ENCODE data around the gene KCNAB1.
"Not testable (repeated sequence)": the region's sequence is repeated elsewhere in the genome, so short reads cannot be mapped to it uniquely, and the experiment has no call there.

Gene KCNAB1

GRCh38 chr3:156120528-156121251 is at the start of gene KCNAB1:
Gene KCNAB1, plus strand, starts transcription at chr3:156120578.
- in situ Hi-C loops (cut with MboI; ENCODE audit: low sequenced_read_pairs) = no loop called here

- in situ Hi-C loops (cut with MboI; ENCODE audit: low sequenced_read_pairs) = no loop called here
Measured at GRCh38 chr3:156071031-156071430, 49.3 kb upstream of the KCNAB1 start.

GRCh38 chr3:156072950-156073657 is 47.3 kb upstream of the KCNAB1 start:
- in situ Hi-C loops (cut with MboI; ENCODE audit: low sequenced_read_pairs) = not testable (repeated sequence)

- in situ Hi-C loops (cut with MboI; ENCODE audit: low sequenced_read_pairs) = no loop called here
Measured at GRCh38 chr3:156090126-156090525, 30.3 kb upstream of the KCNAB1 start.

DNA sequence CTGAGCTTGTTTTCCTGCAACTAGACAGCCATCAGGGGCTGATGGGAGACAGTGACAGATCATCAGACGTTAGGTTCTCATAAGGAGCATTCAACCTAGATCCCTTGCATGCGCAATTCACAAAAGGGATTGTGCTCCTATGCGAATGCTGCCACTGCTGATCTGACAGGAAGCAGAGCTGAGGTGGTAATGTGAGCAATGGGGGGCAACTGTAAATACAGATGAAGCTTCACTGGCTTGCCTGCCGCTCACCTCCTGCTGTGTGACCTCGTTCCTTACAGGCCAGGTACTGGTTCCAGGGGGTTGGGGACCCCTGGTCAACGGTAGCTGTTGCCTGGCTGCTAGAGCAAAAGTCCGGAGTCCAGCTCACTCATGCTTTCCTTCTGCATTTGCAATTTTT is 26.4 kb upstream of the KCNAB1 start:
- in situ Hi-C loops (cut with MboI; ENCODE audit: low sequenced_read_pairs) = no loop called here

GRCh38 chr3:156094391-156094790 is 26.0 kb upstream of the KCNAB1 start:
- in situ Hi-C loops (cut with MboI; ENCODE audit: low sequenced_read_pairs) = no loop called here

DNA sequence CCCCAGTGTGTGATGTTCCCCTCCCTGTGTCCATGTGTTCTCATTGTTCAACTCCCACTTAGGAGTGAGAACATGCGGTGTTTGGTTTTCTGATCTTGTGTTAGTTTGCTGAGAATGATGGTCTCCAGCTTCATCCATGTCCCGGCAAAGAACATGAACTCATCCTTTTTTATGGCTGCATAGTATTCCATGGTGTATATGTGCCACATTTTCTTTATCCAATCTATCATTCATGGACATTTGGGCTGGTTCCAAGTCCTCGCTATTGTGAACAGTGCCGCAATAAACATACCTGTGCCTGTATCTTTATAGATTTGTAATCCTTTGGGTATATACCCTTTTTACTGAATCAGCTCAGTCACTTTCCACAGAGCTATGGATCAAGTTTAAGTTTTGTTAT is 24.7 kb upstream of the KCNAB1 start:
- in situ Hi-C loops (cut with MboI; ENCODE audit: low sequenced_read_pairs) = not testable (repeated sequence)

DNA sequence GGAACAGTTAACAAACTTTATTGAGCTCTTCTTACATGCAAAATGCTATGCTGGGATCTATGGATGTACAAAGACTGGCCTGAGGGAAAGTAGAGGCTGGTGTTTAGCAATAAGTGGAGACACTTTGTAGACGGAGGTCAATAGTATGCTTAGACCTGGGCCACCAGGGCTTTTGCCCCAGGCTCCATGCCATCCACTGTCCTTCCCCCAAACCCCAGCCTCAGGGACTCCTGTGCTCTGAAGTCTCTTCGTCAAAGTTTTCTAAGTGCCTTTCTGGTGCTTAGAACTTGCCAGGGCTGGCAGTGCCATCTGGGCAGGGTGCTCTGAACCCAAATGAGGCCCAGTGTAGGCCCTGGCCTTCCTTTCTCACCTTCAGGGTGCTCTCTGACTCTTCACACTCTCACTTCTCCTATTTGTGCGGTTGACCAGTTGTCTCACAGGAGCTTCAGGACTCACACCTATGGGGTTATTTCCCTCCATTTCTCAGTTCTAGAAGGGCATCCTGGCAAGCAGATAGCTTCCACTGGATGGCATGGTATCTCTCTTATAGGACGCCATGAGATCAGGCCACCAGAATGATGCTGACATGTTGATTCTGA is 21.8 kb upstream of the KCNAB1 start:
- in situ Hi-C loops (cut with MboI; ENCODE audit: low sequenced_read_pairs) = no loop called here

GRCh38 chr3:156099348-156099747 is 21.0 kb upstream of the KCNAB1 start:
- in situ Hi-C loops (cut with MboI; ENCODE audit: low sequenced_read_pairs) = not testable (repeated sequence)

DNA sequence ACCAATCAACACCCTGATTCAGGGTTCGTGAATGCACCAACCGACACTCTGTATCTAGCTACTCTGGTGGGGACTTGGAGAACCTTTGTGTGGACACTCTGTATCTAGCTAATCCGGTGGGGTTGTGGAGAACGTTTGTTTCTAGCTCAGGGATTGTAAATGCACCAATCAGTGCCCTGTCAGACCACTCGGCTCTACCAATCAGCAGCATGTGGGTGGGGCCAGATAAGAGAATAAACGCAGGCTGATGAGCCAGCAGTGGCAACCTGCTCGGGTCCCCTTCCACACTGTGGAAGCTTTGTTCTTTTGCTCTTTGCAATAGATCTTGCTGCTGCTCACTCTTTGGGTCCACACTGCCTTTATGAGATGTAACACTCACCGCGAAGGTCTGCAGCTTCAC is 20.4 kb upstream of the KCNAB1 start:
- in situ Hi-C loops (cut with MboI; ENCODE audit: low sequenced_read_pairs) = not testable (repeated sequence)

DNA sequence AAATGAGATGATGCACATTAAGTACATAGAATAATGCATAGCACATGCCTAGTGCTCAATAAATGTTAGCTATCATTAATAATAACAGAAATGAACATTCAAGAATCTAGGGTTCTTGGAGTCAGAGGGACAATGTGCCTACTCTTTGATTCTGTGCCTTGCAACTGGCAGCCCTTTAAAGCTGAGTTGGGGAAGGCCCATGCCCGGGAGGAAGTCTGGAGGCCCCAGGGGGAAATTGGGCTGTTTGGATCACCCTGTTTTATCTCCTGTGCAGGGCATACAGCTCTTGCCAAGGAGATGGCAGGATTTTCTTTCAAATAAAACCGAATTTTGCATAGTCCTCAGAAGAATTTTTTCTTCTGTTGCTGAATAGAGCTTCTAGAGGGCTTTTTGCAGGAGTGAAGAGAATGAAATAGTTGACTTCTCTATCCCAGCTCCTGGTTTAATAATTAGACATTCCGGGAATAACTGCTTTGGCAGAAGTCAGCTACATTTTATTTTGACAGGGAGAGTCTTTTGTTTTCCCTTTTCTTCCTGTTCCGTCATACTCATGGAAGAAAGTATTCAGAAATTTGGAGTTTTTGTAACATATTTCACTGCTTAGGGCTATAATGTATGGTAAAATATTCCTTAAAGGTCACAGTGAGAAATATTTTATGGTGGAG is 18.0 kb upstream of the KCNAB1 start:
- in situ Hi-C loops (cut with MboI; ENCODE audit: low sequenced_read_pairs) = no loop called here

DNA sequence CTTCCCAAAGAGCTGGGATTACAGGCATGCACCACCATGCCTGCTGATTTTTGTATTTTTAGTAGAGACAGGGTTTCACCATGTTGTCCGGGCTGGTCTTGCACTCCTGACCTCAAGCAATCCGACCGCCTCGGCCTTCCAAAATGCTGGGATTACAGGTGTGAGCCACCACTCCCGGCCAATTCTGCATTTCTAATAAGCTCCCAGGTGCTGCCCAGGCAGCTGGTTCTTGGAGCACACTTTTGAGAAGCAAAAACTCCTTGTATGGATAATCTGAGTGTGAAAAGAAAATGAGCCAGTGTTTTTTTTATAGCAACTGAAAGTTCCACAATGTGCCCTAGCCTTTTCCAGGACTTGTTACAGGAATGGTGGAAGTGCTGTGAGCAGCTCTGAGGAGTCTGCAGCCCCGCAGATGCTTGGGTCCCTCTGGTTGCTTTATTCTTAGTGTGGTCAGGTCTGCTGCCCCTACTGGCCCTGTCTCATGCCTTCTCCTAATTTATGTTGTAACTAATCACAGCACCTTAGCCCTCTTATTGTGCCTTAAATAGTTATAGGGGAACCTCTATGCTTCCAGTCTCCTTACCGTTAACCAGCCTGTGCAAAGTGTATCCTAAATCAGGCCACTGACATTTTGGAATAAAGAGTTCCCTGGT is 13.5 kb upstream of the KCNAB1 start:
- in situ Hi-C loops (cut with MboI; ENCODE audit: low sequenced_read_pairs) = no loop called here

DNA sequence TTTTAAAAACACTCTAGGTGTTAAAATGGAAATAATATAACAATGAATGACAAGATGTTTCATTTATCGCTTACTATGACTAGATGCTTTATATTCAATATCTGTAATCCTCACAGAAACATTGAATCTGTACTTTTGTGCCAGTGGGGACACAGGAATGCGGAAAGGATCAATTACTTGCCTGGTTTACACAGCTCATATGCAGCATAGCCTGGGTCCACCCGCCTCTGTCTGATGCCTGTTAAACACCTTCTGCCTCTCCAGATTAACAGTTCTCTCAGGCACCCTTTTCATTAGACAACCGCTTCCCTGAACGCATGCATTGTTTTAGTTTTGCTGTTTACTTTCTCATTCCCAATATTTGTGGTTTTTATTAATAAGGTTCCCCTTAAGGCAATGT is 12.9 kb upstream of the KCNAB1 start:
- in situ Hi-C loops (cut with MboI; ENCODE audit: low sequenced_read_pairs) = no loop called here

- in situ Hi-C loops (cut with MboI; ENCODE audit: low sequenced_read_pairs) = no loop called here
Measured at GRCh38 chr3:156108616-156109015, 11.8 kb upstream of the KCNAB1 start.

DNA sequence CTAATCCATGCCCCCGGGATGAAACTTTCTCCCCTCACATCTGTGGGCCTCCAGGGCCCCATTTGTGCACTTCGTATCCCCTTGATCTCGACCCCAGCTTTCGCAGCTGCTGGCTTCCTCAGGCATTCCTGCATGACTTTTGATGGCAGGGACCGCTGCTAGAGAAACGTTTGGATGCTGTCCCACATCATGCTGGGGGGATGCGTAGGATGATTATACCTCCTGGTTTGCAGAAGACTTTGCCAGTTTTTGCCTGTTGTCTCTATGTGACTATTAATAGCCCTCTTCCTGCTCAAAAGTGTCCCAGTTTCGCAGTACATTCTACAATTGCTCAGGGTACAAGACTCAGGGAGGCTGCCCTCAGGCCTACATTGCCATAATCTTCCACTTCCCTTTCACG is 10.4 kb upstream of the KCNAB1 start:
- in situ Hi-C loops (cut with MboI; ENCODE audit: low sequenced_read_pairs) = no loop called here

DNA sequence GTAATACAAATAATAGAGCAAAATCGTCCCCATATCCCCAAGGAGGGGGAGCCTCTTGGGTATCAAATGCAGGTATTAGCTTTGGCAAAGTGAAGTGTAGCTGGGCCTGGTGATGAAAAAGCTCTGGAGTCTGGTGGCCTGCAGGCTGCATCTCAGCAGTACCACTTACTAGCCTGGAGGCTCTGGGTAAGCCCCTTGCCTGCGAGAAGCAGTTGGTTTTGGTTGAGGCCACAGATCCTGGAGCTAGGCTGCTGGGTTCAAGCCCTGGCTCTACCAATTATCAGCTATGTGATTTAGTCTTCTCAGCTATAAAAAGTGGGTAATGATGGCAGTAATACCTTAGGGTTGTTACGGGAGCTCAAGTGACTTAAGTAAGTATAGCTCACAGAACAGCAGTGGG is 6.1 kb downstream of the KCNAB1 start:
- in situ Hi-C loops (cut with MboI; ENCODE audit: low sequenced_read_pairs) = no loop called here

GRCh38 chr3:156131241-156131640 is 10.9 kb downstream of the KCNAB1 start:
- in situ Hi-C loops (cut with MboI; ENCODE audit: low sequenced_read_pairs) = no loop called here

- in situ Hi-C loops (cut with MboI; ENCODE audit: low sequenced_read_pairs) = no loop called here
Measured at GRCh38 chr3:156131799-156132198, 11.4 kb downstream of the KCNAB1 start.

- in situ Hi-C loops (cut with MboI; ENCODE audit: low sequenced_read_pairs) = no loop called here
Measured at GRCh38 chr3:156132313-156132712, 11.9 kb downstream of the KCNAB1 start.

GRCh38 chr3:156133076-156133475 is 12.7 kb downstream of the KCNAB1 start:
- in situ Hi-C loops (cut with MboI; ENCODE audit: low sequenced_read_pairs) = no loop called here

Data from hTERT RPE-1 (cell line).